ENCODE results near the gene KIF1B. TPM values are rescaled to one million over a fixed set of nuclear protein-coding genes. Genes with fewer than 3 reads are reported as not detected.
A peak's percentile ranks its signal among the peaks of the same experiment; 100 is the strongest.

The KIF1B gene
- total and polyA plus RNA-seq, 11 donors = 25.0 to 137 (median 78.4) TPM

- H3K27ac ChIP-seq = peak overlapping the region in 10 of 12 donors; percentile 43 to 82 (median 71)
- H3K4me3 ChIP-seq = peak overlapping the region; percentile 61 to 93 (median 82)
- H3K4me1 ChIP-seq = peaks cover 0 to 26% (median 12%) of the 10 kb centered on the region in 12 donors
- intact Hi-C loops (cut with DNase I) = loop anchor here (1.0 to 10.0 kb wide), 16 partner anchors 37 to 805 kb away; partner anchors contain the start of genes DFFA (in 4 of the 10), PEX14 (in 3 of the 10), LZIC (in 1 of the 10) and NMNAT1 (in 1 of the 10)
- no peaks in the 10 kb centered on the region for H3K9me3 ChIP-seq
- H3K27me3 ChIP-seq = no peaks in the 10 kb centered on the region
- 19 to 36% (median 22%) methylated on average over 11 to 16 of the region's 16 CpGs for WGBS, 4 donors
- peaks cover 0 to 3% (median 0%) of the 10 kb centered on the region in 9 donors for H3K36me3 ChIP-seq
- DNase-seq (peak in 1 of 5 donors; percentile 10), ATAC-seq (no peak)
- TF ChIP-seq POLR2A (IDR thresholded peaks at IDR 0.05) (no peak), CTCF (IDR thresholded peaks at IDR 0.05) (no peak)
These were observed 219.5 kb downstream of the KIF1B start for GRCh38 chr1:10429868-10430215.

- peak; percentile 91 to 96 (median 95) for DNase-seq
- Histone ChIP-seq H3K36me3 (peaks cover 0 to 7% (median 0%) of the 10 kb centered on the region in 9 donors), H3K27me3 (no peaks in the 10 kb centered on the region), H3K27ac (peak within 1 kb of the TSS in 11 of 12 donors; percentile 8 to 82 (median 69)), H3K4me1 (peaks cover 0 to 26% (median 12%) of the 10 kb centered on the region in 12 donors), H3K9me3 (no peaks in the 10 kb centered on the region), H3K4me3 (peak within 1 kb of the TSS; percentile 61 to 93 (median 82))
- peak; percentile 87 to 98 (median 97) for ATAC-seq
- intact Hi-C loops (cut with DNase I) = loop anchor here (1.0 to 10.0 kb wide), 8 partner anchors 37 to 64 kb away; partner anchors contain the start of genes DFFA (in 4 of the 10) and PEX14 (in 3 of the 10)
- WGBS, 4 donors = 0% methylated on average over 35 to 95 of the region's 95 CpGs
- TF ChIP-seq POLR2A (IDR thresholded peaks at IDR 0.05) = peak in 1 of 2 donors; percentile 31
- TF ChIP-seq CTCF (IDR thresholded peaks at IDR 0.05) = peak; percentile 94 to 99 (median 97)
These were observed 220.1 kb downstream of the KIF1B start, which contains the start of gene CENPS for GRCh38 chr1:10430216-10431069. Gene CENPS, plus strand, starts transcription at chr1:10430433. Its CDS starts 85 bp downstream, at chr1:10430518.

MicroRNA genes within 50 kb of the gene (microRNA counts, 767-probe panel; counts per million panel counts)
- microRNA hsa-miR-1273d = 1,658 to 1,879 counts per million in 2 donors

Small RNAs within 50 kb of the gene (microRNA-seq; reads per million reads assigned to microRNA genes)
- gene MIR1273D = 0 reads per million in 4 donors

Other genes starting within 250 kb of the KIF1B start
- gene RBP7, start 213.3 kb upstream of the KIF1B start, total RNA-seq = 10 to 100 TPM; 21.4 to 83.3 (median 26.2) TPM
- 10 to 100 TPM; 43.8 to 97.5 TPM for gene RBP7, start 213.3 kb upstream of the KIF1B start, polyA plus RNA-seq
- gene UBE4B, start 177.6 kb upstream of the KIF1B start, total RNA-seq = 100 to 1,000 TPM in 1 of 9 donors, 10 to 100 TPM in 8; 50.4 to 132 (median 68.2) TPM
- 10 to 100 TPM; 18.5 to 32.3 TPM for gene UBE4B, start 177.6 kb upstream of the KIF1B start, polyA plus RNA-seq
- 10 to 100 TPM; 25.0 to 95.2 (median 31.1) TPM for gene PGD, start 188.5 kb downstream of the KIF1B start, total RNA-seq
- gene PGD, start 188.5 kb downstream of the KIF1B start, polyA plus RNA-seq = 10 to 100 TPM; 13.3 to 30.9 TPM
- 10 to 100 TPM in 1 of 9 donors, 1 to 10 TPM in 8; 2.4 to 11.6 (median 8.5) TPM for gene CENPS, start 219.9 kb downstream of the KIF1B start, total RNA-seq
- 1 to 10 TPM; 6.7 to 8.2 TPM for gene CENPS, start 219.9 kb downstream of the KIF1B start, polyA plus RNA-seq
- under 1 TPM in 2 of 9 donors, not detected in 7; 0.19 to 0.37 TPM for gene CORT, start 239.5 kb downstream of the KIF1B start, total RNA-seq
- not detected for gene CORT, start 239.5 kb downstream of the KIF1B start, polyA plus RNA-seq